NCI-H1092 (cell line): ENCODE measurements around the gene TPK1.

ENCODE experiments used
- DNase-seq: peaks from one replicate; lab custom pipeline; 2025; lab: John Stamatoyannopoulos, UW

The TPK1 gene

GRCh38 chr7:144723301-144723700 is 112.6 kb downstream of the TPK1 start:
- no peak for DNase-seq

DNA sequence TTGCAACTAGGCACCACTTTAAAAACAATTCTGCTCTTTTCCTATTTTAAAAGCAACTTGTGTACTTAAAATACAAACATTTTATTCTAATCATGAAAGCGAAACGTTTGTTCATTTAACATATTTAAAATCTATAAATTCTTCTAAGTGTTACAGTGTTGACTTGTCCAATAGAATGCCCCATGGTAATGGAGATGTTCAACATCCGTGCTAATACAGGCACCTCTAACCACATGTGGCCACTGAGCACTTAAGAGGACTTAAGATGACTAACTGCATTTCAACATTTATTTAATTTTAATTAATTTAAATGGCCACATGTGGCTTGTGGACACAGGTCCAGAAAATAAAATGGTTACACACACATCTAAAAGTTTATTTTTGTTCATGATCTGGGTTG is 115.1 kb downstream of the TPK1 start:
- no peak for DNase-seq

- DNase-seq, result no peak
Measured at GRCh38 chr7:144720149-144720548, 115.7 kb downstream of the TPK1 start.

DNA sequence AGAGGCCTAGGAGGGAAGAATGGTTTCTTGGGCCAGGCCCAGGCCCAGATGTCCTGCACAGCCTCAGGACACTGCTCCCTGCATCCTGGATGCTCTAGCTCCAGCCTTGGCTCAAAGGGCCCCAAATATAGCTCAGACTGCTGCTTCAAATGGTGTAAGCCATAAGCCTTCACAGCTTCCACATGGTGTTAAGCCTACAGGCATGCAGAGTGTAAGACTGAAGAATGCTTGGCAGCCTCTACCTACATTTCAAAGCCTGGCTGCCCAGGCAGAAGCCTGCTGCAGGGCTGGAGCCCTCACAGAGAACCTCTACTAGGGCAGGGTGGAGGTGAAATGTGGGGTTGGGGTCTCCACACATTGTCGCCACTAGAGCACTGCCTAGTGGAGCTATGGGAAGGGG is 118.1 kb downstream of the TPK1 start:
- DNase-seq, result no peak

- DNase-seq, result no peak
Measured at GRCh38 chr7:144713850-144714249, 122.0 kb downstream of the TPK1 start.

DNA sequence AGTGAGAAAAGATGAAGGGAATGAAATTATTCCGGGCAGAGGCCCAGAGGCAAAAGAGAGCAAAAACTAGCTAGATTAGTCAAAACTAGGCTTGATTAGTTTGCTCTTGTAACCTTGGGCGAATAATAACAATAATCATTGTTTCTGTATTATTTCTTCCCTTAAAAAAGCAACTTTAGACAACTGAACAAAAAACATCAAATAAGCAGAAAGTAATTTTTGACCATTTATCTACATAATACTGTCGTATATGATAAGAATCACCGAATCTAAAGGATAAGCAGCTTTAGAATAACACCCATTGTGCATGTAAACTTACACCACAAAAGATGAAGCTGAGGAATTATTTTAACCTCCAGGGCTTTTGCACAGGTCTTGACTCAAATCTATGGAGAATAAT is 125.1 kb downstream of the TPK1 start:
- no peak for DNase-seq

GRCh38 chr7:144709066-144709465 is 126.8 kb downstream of the TPK1 start:
- DNase-seq, result no peak

DNA sequence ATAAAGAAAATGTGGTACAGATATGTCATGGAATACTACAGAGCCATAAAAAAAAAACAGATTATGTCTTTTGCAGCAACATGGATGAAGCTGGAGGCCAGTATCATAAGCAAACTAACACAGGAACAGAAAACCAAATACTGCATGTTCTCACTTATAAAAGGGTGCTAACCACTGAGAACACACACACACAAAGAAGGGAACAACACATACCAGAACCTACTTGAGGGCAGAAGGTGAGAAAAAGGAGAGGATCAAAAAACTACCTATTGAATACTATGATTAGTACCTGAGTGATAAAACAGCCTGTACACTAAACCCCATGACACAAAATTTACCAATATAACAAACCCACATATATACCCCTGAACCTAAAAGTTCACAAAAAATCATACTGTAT is 144.6 kb downstream of the TPK1 start:
- DNase-seq, result no peak

DNA sequence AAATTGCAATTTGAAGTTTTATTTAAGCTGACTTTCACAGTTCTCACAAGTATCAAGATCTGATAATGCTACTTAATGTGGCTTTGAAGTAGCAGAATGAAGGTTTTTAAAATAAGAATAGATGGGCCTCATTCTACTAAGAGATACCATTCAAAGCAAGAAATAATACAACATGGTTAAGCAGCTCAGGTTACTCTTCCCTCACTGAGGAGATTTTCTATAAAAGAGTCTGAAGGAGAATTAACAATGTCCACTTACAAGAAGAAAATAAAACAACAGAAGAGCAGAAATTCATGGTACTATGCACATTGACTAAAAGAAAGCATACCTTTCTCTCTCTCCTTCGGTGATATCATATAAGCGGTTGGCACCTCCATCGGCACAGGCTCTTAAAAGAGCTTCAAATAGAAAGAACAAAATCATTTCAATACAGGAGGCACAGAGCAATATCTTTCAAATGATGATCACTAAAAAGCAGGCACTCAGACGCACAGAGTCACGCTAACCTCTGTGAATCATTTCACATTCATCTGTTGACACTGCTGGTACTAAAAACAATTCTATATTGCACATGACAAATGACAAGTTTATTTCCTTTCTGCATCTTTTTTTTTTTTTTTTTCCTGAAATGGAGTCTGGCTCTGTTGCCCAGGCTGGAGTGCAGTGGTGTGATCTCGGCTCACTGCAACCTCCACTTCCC is 153.1 kb downstream of the TPK1 start:
- DNase-seq, result no peak

DNA sequence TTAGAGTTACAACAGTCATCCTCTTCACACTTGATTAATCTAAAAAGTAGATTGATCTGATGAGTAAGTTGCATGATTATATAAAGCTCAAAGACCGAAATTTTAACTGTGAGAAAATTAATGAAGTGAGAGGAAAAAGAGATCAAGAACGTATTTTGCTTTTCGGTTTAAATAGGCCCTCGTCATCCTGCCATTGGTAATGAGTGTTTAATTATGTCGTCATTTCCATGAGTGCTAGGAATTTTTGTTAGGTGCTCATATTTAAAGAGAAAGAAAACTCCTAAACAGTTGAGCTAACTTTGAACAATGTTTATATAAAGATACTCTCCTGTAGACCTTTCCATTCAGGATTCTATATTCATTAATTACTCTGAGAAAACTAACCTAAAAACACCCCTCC is 159.4 kb downstream of the TPK1 start:
- DNase-seq, result no peak

DNA sequence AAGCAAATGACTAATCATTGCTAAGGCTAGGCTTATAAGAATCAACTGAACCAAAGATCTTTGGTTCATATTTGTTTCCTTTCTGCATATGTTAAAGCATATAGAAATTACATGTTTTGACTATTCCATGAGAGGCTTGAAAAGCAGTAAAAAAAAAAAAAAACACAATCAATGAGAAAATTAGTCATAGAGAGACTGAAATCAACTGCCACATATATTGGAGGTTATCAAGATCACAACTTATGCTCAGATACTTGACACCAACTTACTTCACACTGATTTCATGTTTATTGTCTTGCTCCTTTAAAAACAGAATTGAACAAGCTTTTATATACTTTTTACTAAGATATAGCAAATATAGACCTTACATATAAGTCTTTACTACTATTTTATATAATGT is 161.3 kb downstream of the TPK1 start:
- DNase-seq, result no peak

- no peak for DNase-seq
Measured at GRCh38 chr7:144672869-144673268, 163.0 kb downstream of the TPK1 start.

- DNase-seq, result no peak
Measured at GRCh38 chr7:144671429-144671828, 164.4 kb downstream of the TPK1 start.

- no peak for DNase-seq
Measured at GRCh38 chr7:144670218-144670617, 165.6 kb downstream of the TPK1 start.

DNA sequence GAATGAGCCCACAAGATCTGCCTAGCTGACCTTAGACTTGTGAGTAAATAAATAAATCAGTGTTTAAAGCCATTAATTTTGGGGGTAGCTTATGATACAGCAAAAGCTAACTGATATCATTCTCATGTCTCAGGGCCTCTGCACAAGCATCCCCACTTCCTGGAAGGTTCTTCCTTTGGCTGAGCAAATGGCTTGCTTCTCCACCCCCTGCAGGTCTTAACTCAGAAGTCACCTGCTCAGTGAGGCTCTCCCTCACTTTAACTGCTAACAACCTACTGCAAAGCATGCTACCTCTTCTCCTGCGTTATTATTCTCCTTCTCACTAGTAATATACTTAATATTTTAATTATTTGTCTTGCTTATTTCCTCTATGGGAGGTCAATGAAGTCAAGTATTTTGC is 167.3 kb downstream of the TPK1 start:
- DNase-seq, result no peak

- no peak for DNase-seq
Measured at GRCh38 chr7:144665689-144666381, 170.0 kb downstream of the TPK1 start.

GRCh38 chr7:144659211-144659610 is 176.6 kb downstream of the TPK1 start:
- no peak for DNase-seq

- DNase-seq, result no peak
Measured at GRCh38 chr7:144656965-144657517, 178.8 kb downstream of the TPK1 start.

- no peak for DNase-seq
Measured at GRCh38 chr7:144653449-144653848, 182.4 kb downstream of the TPK1 start.

DNA sequence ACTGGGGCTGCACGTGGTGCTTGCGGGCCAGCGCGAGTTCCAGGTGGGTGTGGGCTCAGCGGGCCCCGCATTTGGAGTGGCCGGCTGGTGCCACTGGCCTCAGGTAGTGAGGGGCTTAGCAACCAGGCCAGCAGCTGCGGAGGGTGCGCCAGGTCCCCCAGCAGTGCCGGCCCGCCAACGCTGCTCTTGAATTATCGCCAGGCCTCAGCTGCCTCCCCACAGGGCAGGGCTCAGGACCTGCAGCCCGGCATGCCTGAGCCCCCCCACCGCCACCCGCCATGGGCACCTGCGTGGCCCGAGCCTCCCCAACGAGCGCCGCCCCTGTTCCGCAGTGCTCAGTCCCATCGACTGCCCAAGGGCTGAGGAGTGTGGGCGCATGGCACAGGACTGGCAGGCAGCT is 185.4 kb downstream of the TPK1 start:
- no peak for DNase-seq

GRCh38 chr7:144649120-144649519 is 186.7 kb downstream of the TPK1 start:
- DNase-seq, result no peak

- DNase-seq, result no peak
Measured at GRCh38 chr7:144641389-144642044, 194.3 kb downstream of the TPK1 start.

DNA sequence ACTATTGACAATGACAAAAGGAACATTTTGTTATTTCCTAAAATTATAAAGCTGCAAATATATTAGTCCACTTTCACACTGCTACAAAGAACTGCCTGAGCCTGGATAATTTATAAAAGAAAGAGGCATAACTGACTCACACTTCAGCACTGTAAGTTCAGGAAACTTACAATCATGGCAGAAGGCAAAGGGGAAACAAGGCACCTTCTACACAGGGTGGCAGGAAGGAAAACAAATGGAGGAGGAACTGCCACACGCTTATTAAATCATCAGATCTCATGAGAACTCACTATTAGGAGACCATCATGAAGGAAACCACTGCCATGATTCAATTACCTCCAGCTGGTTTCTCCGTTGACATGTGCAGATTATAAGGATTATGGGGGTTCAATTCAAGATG is 203.1 kb downstream of the TPK1 start:
- no peak for DNase-seq
